Heart right ventricle (tissue), 16 donors: ENCODE data around the gene CELA1. TPM values are rescaled to one million over a fixed set of nuclear protein-coding genes. Genes with fewer than 3 reads are reported as not detected.

Experiments used
- ATAC-seq, 8 donors: fragments of 200-7000 bp; cut with Tn5 transposase; one replicate each; pipeline ENCODE4 v1.9.1; 2020; ENCODE audit warnings: mild to moderate bottlenecking in 8 of 8, moderate library complexity in 8 of 8, moderate number of reproducible peaks in 1 of 8
- DNase-seq, 2 donors: peaks; one replicate each; pipeline ENCODE4 v3.0.0-alpha.2; 2020
- H3K27ac ChIP-seq, 10 donors: fragments of 200-600 bp; sonication (generic) in 2 of 10; one replicate each; pipeline versions ENCODE4 v1.5.0 to v1.8.0; 2020 to 2022; ENCODE audit warnings: mild to moderate bottlenecking in 3 of 10
- H3K27me3 ChIP-seq, 7 donors: fragments of 200-600 bp; one replicate each; pipeline ENCODE4 v1.8.0; 2021 to 2022; ENCODE audit warnings: mild to moderate bottlenecking in 2 of 7
- H3K36me3 ChIP-seq, 9 donors: fragments of 200-600 bp; sonication (generic) in 1 of 9; one replicate each; pipeline versions ENCODE4 v1.5.0 to v1.8.0; 2020 to 2022; ENCODE audit warnings: mild to moderate bottlenecking in 2 of 9
- H3K4me1 ChIP-seq, 9 donors: fragments of 200-600 bp; sonication (generic) in 1 of 9; one replicate each; pipeline versions ENCODE4 v1.5.0 to v1.8.0; 2020 to 2022; ENCODE audit warnings: mild to moderate bottlenecking in 4 of 9
- H3K4me3 ChIP-seq, 10 donors: fragments of 200-600 bp; sonication (generic) in 2 of 10; one replicate each; pipeline versions ENCODE4 v1.5.0 to v1.8.0; 2020 to 2022; ENCODE audit warnings: mild to moderate bottlenecking in 7 of 10, moderate library complexity in 2 of 10
- H3K9me3 ChIP-seq, 11 donors: fragments of 200-600 bp in 10 of 11; sonication (generic) in 2 of 11; one replicate each; pipeline versions ENCODE4 v1.5.0 to v1.8.0; 2013 to 2022; ENCODE audit warnings: mild to moderate bottlenecking in 2 of 11, control low read depth in 1 of 11, moderate library complexity in 1 of 11
- CTCF ChIP-seq, 9 donors: fragments of 200-600 bp; sonication (generic) in 2 of 9; IDR thresholded peaks; one replicate each; pipeline versions ENCODE4 v1.5.0 to v1.8.0; 2021 to 2022; ENCODE audit warnings: antibody characterized with exemption in 9 of 9, mild to moderate bottlenecking in 5 of 9, moderate library complexity in 1 of 9
- WGBS, 2 donors: extraction: QIAGEN DNeasy Blood & Tissue Kit; methylation state at CpG; one replicate each; pipeline ENCODE4 v1.1.7; 2013; ENCODE audit warnings: inconsistent platforms in 1 of 2; 5-methylcytosine and 5-hydroxymethylcytosine counted together
- intact Hi-C, 10 donors: fragments of 100-400 bp; cut with DNase I; formaldehyde crosslinking; loops; one replicate each; pipeline versions ENCODE4 v1.11.1 to v1.14.2; 2022
- polyA plus RNA-seq, 2 donors: library from polyadenylated mRNA; stranded (reverse); fragments of 200-250 nt; gene quantifications; one replicate each; pipeline ENCODE4 v1.2.3, GENCODE V29; 2013
- total RNA-seq, 10 donors: library from RNA; stranded (reverse); fragmentation: NEBNext Ultra II Directional in 3 of 10; extraction: Animal tissue kit (Norgen Biotek cat#: 25700) in 3 of 10; gene quantifications; one replicate each; pipeline versions ENCODE4 v1.2.1 to v1.2.4, GENCODE V29; 2021 to 2023
- donor health status: Arrhythmogenic right ventricular cardiomyopathy.
- donor health status: ischemic (EF 13 %, LVEDD 7.1; RV severe dilation, severe dysfunction).
- donor health status: healthy with polysubstance abuse.
- donor health status: DM: no; HTN: yes; CAD: no.
- donor health status: DM: no; HTN: no; CAD: no.
- donor health status: ischemic (EF 25% LVEDD 6.9; RV normal size, moderate dysfunction).
- donor health status: ischemic (EF 25% LVEDD 5.7; RV mildly dilated, moderate dysfunction).
- donor health status: healthy.
- donor health status: DM: yes; HTN: yes; CAD: no.
- donor health status: Ischemic cardiomyopathy.
- donor health status: ischemic (EF 35%, LVEDD 5.7; RV mildly dilated, moderate dysfunction).
- donor health status: nonischemic (EF 11% LVEDD 7.7; RV severe dilation, severe dysfunction).
- donor health status: DM: yes; HTN: yes; CAD: no.
- donor health status: PGD.
- donor health status: ischemic (EF 29% LVEDD 5.4; RV normal size, mild dysfunction).
- donor health status: nonischemic (EF 23%, LVEDD 6.1; RV moderate dilation, normal function).

Gene CELA1
- total and polyA plus RNA-seq, 12 donors, result not detected

- H3K4me1 ChIP-seq, result peaks cover 0 to 8% (median 0%) of the 10 kb centered on the region in 9 donors
- no peaks in the 10 kb centered on the region for H3K27me3 ChIP-seq
- H3K36me3 ChIP-seq, result peaks cover 0 to 38% (median 0%) of the 10 kb centered on the region in 9 donors
- H3K27ac ChIP-seq, result no peak overlapping the region
- H3K9me3 ChIP-seq, result no peaks in the 10 kb centered on the region
- no peak for ATAC-seq
- DNase-seq, result no peak
- WGBS, 2 donors, result 87 to 95% methylated on average over 2 of the region's 2 CpGs
- no peak for TF ChIP-seq CTCF (IDR thresholded peaks at IDR 0.05)
- no peak overlapping the region for H3K4me3 ChIP-seq
- intact Hi-C loops, result no loop called here
Observed at GRCh38 chr12:51378749-51379148, 32.3 kb upstream of the CELA1 start.

- H3K27ac ChIP-seq, result no peak overlapping the region
- no peaks in the 10 kb centered on the region for H3K9me3 ChIP-seq
- H3K27me3 ChIP-seq, result no peaks in the 10 kb centered on the region
- peaks cover 0 to 8% (median 0%) of the 10 kb centered on the region in 9 donors for H3K4me1 ChIP-seq
- 84 to 87% methylated on average over 11 of the region's 11 CpGs for WGBS, 2 donors
- ATAC-seq (no peak), DNase-seq (no peak)
- no peak for TF ChIP-seq CTCF (IDR thresholded peaks at IDR 0.05)
- H3K4me3 ChIP-seq, result no peak overlapping the region
- peaks cover 0 to 38% (median 0%) of the 10 kb centered on the region in 9 donors for H3K36me3 ChIP-seq
- intact Hi-C loops, result no loop called here
Observed at GRCh38 chr12:51377099-51377984, 30.9 kb upstream of the CELA1 start.

- no peaks in the 10 kb centered on the region for H3K9me3 ChIP-seq
- 76 to 77% methylated on average over 5 of the region's 5 CpGs for WGBS, 2 donors
- DNase-seq, result no peak
- no peak for TF ChIP-seq CTCF (IDR thresholded peaks at IDR 0.05)
- no peak overlapping the region for H3K4me3 ChIP-seq
- peaks cover 0 to 12% (median 3%) of the 10 kb centered on the region in 9 donors for H3K4me1 ChIP-seq
- intact Hi-C loops, result no loop called here
- H3K27me3 ChIP-seq, result no peaks in the 10 kb centered on the region
- H3K27ac ChIP-seq, result no peak overlapping the region
- peaks cover 0 to 33% (median 0%) of the 10 kb centered on the region in 9 donors for H3K36me3 ChIP-seq
- ATAC-seq, result no peak
Observed at GRCh38 chr12:51374856-51375255, 28.4 kb upstream of the CELA1 start.

- Histone ChIP-seq H3K4me3 (no peak overlapping the region), H3K27ac (no peak overlapping the region), H3K27me3 (no peaks in the 10 kb centered on the region), H3K36me3 (peaks cover 0 to 29% (median 0%) of the 10 kb centered on the region in 9 donors), H3K9me3 (no peaks in the 10 kb centered on the region), H3K4me1 (peaks cover 0 to 16% (median 3%) of the 10 kb centered on the region in 9 donors)
- intact Hi-C loops, result no loop called here
- ATAC-seq (no peak), DNase-seq (no peak)
- 58 to 65% methylated on average over 2 of the region's 2 CpGs for WGBS, 2 donors
- TF ChIP-seq CTCF (IDR thresholded peaks at IDR 0.05), result no peak
Observed at GRCh38 chr12:51374361-51374760, 27.9 kb upstream of the CELA1 start.
